Fibroblast of lung (primary cell): ENCODE data around the gene ATF1. TPM values are rescaled to one million over a fixed set of nuclear protein-coding genes. Genes with fewer than 3 reads are reported as not detected.
"Not testable (repeated sequence)": the region's sequence is repeated elsewhere in the genome, so short reads cannot be mapped to it uniquely, and the experiment has no call there.

Experiments
- DNase-seq, 2 donors: peaks; one replicate each; pipeline versions ENCODE4 v3.0.0 to v3.0.0-alpha.2; 2010; ENCODE audit warnings: low read depth in 2 of 2
- H2AFZ ChIP-seq: 2 replicates; pipeline ENCODE4 v1.5.1; 2012; ENCODE audit warnings: low read length, control low read depth, inconsistent platforms
- H3K27ac ChIP-seq: 2 replicates; pipeline ENCODE4 v1.5.1; 2011; ENCODE audit warnings: low read length, control low read depth; ENCODE audit not compliant: insufficient read depth
- H3K27me3 ChIP-seq: 2 replicates; pipeline ENCODE4 v1.5.1; 2011; ENCODE audit warnings: mild to moderate bottlenecking, low read length; ENCODE audit not compliant: control insufficient read depth, insufficient read depth
- H3K36me3 ChIP-seq: 2 replicates; pipeline ENCODE4 v1.5.1; 2011; ENCODE audit warnings: low read length; ENCODE audit not compliant: control insufficient read depth, insufficient read depth
- H3K4me1 ChIP-seq: 2 replicates; pipeline ENCODE4 v1.5.1; 2011; ENCODE audit warnings: low read length; ENCODE audit not compliant: control insufficient read depth, insufficient read depth; ENCODE audit errors: extremely low read depth
- H3K4me2 ChIP-seq: 2 replicates; pipeline ENCODE4 v1.5.1; 2011; ENCODE audit warnings: low read length, control low read depth; ENCODE audit not compliant: insufficient read depth; ENCODE audit errors: extremely low read depth
- H3K4me3 ChIP-seq, 4 experiments: fragments of 200-600 bp in 1 of 4; sonication (generic) in 1 of 4; replicated peaks in 1 of 4; 2 replicates each; pipeline ENCODE4 v1.5.1; 2011 to 2016; ENCODE audit warnings: low read length in 4 of 4, low read depth in 3 of 4, mild to moderate bottlenecking in 3 of 4, control low read depth in 2 of 4, inconsistent platforms in 1 of 4, mixed read lengths in 1 of 4; ENCODE audit not compliant: insufficient read depth in 1 of 4; ENCODE audit errors: control extremely low read depth in 1 of 4
- H3K79me2 ChIP-seq: 2 replicates; pipeline ENCODE4 v1.5.1; 2012; ENCODE audit warnings: mild to moderate bottlenecking, low read length, inconsistent platforms; ENCODE audit not compliant: control insufficient read depth, insufficient read depth
- H3K9ac ChIP-seq: 2 replicates; pipeline ENCODE4 v1.5.1; 2011; ENCODE audit warnings: mild to moderate bottlenecking, low read length, control low read depth; ENCODE audit not compliant: insufficient read depth
- H3K9me3 ChIP-seq: 2 replicates; pipeline ENCODE4 v1.5.1; 2012; ENCODE audit warnings: low read depth, low read length; ENCODE audit not compliant: control insufficient read depth, insufficient read depth
- H4K20me1 ChIP-seq: 2 replicates; pipeline ENCODE4 v1.5.1; 2011; ENCODE audit warnings: low read length; ENCODE audit not compliant: control insufficient read depth, insufficient read depth; ENCODE audit errors: extremely low read depth
- EZH2 ChIP-seq: IDR thresholded peaks from 2 replicates; pipeline ENCODE4 v1.5.1; 2012; ENCODE audit warnings: low read length, control low read depth, mild to moderate bottlenecking; ENCODE audit errors: missing control alignments
- polyA plus RNA-seq, 2 donors: library from polyadenylated mRNA; depleted of rRNA in 1 of 2; stranded (reverse) in 1 of 2; unstranded in 1 of 2; fragments of >200 nt; gene quantifications; 2 replicates each; pipeline ENCODE4 v1.2.1, GENCODE V29; 2011 to 2012; ENCODE audit warnings: missing spikeins in 1 of 2
- total RNA-seq: library from RNA; depleted of rRNA; stranded (reverse); fragments of >200 nt; gene quantifications from 2 replicates; pipeline ENCODE4 v1.2.1, GENCODE V29; 2014
- TF ChIP-seq, protein P1 (sequence below), 2 donors: IDR thresholded peaks in 1 of 2; conservative IDR thresholded peaks in 1 of 2; 1 replicate in 1 of 2; 2 replicates in 1 of 2; pipeline ENCODE4 v1.5.1; 2011 to 2012; ENCODE audit warnings: low read length in 2 of 2, control low read depth in 1 of 2, inconsistent platforms in 1 of 2, low read depth in 1 of 2, mild to moderate bottlenecking in 1 of 2

Gene ATF1
- total and polyA plus RNA-seq, 2 donors (not counting 1 experiment from before 2014, with no cell fraction given) = 40.6 to 44.8 TPM

DNA sequence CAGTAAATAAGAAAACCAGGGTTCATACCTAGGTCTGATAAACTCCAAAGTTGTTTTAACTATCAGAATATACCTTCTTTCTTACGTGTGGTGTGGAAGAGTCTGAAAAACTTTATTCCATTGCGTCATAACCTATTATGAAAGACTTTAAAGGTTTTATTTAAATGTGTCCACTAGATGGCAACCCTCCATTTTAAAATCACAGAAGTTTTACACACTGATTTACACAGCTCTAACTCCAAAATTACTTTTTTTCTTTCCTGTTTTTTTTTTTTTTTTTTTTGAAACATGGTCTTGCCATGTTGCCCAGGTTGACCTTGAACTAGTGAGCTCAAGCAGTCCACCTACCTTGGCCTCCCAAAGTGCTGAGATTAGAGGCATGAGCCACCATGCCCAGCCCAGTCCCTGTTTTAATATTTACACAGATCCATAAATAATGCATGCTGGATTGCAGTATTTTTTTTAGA lies 61.5 kb downstream of the ATF1 start:
- Histone ChIP-seq H3K27ac (no peak overlapping the region), H3K9me3 (no peaks in the 10 kb centered on the region), H3K79me2 (no peaks in the 10 kb centered on the region), H4K20me1 (no peaks in the 10 kb centered on the region), H3K27me3 (no peaks in the 10 kb centered on the region), H2AFZ (no peak overlapping the region), H3K9ac (no peak overlapping the region), H3K4me1 (no peaks in the 10 kb centered on the region), H3K4me3 (no peak overlapping the region), H3K36me3 (peaks cover 1% of the 10 kb centered on the region), H3K4me2 (no peak overlapping the region)
- TF ChIP-seq EZH2 = no peak
- TF ChIP-seq, protein P1, sequence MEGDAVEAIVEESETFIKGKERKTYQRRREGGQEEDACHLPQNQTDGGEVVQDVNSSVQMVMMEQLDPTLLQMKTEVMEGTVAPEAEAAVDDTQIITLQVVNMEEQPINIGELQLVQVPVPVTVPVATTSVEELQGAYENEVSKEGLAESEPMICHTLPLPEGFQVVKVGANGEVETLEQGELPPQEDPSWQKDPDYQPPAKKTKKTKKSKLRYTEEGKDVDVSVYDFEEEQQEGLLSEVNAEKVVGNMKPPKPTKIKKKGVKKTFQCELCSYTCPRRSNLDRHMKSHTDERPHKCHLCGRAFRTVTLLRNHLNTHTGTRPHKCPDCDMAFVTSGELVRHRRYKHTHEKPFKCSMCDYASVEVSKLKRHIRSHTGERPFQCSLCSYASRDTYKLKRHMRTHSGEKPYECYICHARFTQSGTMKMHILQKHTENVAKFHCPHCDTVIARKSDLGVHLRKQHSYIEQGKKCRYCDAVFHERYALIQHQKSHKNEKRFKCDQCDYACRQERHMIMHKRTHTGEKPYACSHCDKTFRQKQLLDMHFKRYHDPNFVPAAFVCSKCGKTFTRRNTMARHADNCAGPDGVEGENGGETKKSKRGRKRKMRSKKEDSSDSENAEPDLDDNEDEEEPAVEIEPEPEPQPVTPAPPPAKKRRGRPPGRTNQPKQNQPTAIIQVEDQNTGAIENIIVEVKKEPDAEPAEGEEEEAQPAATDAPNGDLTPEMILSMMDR (conservative IDR thresholded peaks at IDR 0.05 in 1 of 2, IDR thresholded peaks at IDR 0.05 in 1 of 2; ENCODE audit: low read depth in 1 of 2, low read length in 2 of 2) = peak in 1 of 2 donors; percentile 14
- peak; percentile 68 to 89 for DNase-seq

DNA sequence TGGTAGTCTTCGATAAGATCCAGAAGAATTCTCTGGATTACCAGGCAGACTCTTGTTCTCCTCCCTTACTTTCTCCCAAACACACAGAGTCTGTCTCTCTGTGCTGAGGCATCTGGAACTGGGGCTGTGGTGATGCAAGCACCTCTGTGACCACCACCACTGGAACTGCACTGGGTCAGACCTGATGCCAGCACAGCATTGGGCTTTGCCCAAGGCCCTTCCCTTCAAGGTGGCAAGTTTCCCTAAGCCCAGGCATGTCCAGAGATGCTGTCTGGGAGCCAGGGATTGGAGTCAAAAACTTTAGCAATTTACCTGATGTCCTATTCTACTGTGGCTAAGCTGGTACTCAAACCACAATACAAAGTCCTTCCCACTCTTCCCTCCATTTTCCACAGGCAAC lies 64.2 kb downstream of the ATF1 start:
- no peak for DNase-seq
- H3K4me1 ChIP-seq = no peaks in the 10 kb centered on the region
- no peak overlapping the region for H3K9ac ChIP-seq
- no peaks in the 10 kb centered on the region for H3K27me3 ChIP-seq
- H3K9me3 ChIP-seq = no peaks in the 10 kb centered on the region
- H3K4me2 ChIP-seq = no peak overlapping the region
- no peak overlapping the region for H2AFZ ChIP-seq
- no peak overlapping the region for H3K4me3 ChIP-seq
- H3K79me2 ChIP-seq = no peaks in the 10 kb centered on the region
- H4K20me1 ChIP-seq = no peaks in the 10 kb centered on the region
- H3K27ac ChIP-seq = no peak overlapping the region
- no peak for TF ChIP-seq EZH2
- TF ChIP-seq, protein P1 (conservative IDR thresholded peaks at IDR 0.05 in 1 of 2, IDR thresholded peaks at IDR 0.05 in 1 of 2; ENCODE audit: low read depth in 1 of 2, low read length in 2 of 2) = no peak
- no peaks in the 10 kb centered on the region for H3K36me3 ChIP-seq

DNA sequence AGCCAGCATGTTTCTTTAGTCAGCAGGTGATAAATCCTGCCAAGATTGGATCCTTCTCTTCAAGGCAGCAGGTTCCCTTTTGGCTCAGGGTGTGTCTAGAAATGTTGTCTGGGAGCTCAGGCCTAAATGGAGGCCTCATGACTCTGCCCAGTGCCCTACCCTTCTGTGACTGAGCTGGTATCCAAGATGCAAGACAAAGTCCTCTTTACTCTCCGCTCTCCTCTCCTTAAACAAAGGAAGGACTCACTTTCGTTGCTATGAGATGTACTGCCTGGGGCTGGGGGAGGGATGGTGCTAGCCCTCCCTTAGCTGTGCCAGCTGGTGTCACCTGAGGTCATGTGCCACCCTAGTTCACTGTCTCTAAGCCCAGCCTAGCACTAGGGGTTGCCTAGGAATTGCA lies 65.0 kb downstream of the ATF1 start:
- TF ChIP-seq, protein P1 (conservative IDR thresholded peaks at IDR 0.05 in 1 of 2, IDR thresholded peaks at IDR 0.05 in 1 of 2; ENCODE audit: low read depth in 1 of 2, low read length in 2 of 2) = no peak
- TF ChIP-seq EZH2 = no peak
- no peaks in the 10 kb centered on the region for H4K20me1 ChIP-seq

DNA sequence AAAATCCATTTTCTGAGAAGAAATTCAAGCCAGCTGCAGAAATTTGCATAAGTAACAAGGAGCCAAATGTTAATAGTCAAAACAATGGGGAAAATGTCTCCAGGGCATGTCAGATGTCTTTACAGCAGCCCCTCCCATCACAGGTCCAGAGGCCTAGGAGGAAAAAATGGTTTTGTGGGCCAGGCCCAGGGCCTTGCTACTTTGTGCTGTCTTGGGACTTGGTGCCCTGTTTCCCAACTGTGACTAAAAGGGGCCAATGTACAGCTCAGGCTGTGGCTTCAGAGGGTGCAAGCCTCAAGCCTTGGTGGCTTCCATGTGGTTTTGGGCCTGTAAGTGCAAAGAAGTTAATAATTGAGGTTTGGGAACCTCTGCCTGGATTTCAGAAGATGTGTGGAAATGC lies 69.9 kb downstream of the ATF1 start:
- not testable (repeated sequence) for H3K9me3 ChIP-seq, H3K36me3 ChIP-seq, H3K9ac ChIP-seq, DNase-seq, H4K20me1 ChIP-seq, H3K4me1 ChIP-seq, H3K4me2 ChIP-seq, H2AFZ ChIP-seq, H3K27me3 ChIP-seq, H3K4me3 ChIP-seq, H3K27ac ChIP-seq, H3K79me2 ChIP-seq

More for the DNA sequence above, 65.0 kb downstream of the ATF1 start:
- Histone ChIP-seq H3K4me2 (no peak overlapping the region), H3K36me3 (no peaks in the 10 kb centered on the region), H3K9ac (no peak overlapping the region), H3K9me3 (no peaks in the 10 kb centered on the region), H3K4me3 (no peak overlapping the region), H3K27ac (no peak overlapping the region), H3K79me2 (no peaks in the 10 kb centered on the region), H3K27me3 (no peaks in the 10 kb centered on the region), H2AFZ (no peak overlapping the region), H3K4me1 (no peaks in the 10 kb centered on the region)
- no peak for DNase-seq
